ENCODE data around the gene IL4. TPM values are rescaled to one million over a fixed set of nuclear protein-coding genes. Genes with fewer than 3 reads are reported as not detected.

IL4 gene
- total RNA-seq, 1 experiment from 2014 or later: not detected

DNA sequence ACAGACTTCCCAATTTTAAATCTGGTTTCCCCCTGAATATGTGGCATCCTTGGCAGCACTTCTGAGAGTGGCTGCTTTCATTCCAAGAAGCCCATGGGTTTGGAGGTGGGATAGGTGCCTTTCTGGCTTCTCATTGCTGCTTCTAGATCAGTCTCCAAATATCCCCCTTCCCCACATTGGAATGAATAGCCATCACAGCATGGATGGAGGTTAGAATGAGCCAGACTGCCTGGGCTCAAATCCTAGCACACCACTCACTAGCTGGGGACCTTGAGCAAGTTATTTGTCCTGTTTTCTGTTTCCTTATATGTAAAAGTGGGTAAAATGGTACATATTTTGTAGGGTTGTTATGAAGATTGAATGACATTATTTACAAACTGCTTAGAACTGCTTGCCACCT lies 29.6 kb upstream of the IL4 start (continued):
- TF ChIP-seq, protein P1, sequence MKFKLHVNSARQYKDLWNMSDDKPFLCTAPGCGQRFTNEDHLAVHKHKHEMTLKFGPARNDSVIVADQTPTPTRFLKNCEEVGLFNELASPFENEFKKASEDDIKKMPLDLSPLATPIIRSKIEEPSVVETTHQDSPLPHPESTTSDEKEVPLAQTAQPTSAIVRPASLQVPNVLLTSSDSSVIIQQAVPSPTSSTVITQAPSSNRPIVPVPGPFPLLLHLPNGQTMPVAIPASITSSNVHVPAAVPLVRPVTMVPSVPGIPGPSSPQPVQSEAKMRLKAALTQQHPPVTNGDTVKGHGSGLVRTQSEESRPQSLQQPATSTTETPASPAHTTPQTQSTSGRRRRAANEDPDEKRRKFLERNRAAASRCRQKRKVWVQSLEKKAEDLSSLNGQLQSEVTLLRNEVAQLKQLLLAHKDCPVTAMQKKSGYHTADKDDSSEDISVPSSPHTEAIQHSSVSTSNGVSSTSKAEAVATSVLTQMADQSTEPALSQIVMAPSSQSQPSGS (CRISPR knock-in tag; IDR thresholded peaks at IDR 0.05; ENCODE audit: borderline replicate concordance, low read depth): no peak
- no peak for TF ChIP-seq FOXJ3 (CRISPR knock-in tag; IDR thresholded peaks at IDR 0.05; ENCODE audit: borderline replicate concordance)

DNA sequence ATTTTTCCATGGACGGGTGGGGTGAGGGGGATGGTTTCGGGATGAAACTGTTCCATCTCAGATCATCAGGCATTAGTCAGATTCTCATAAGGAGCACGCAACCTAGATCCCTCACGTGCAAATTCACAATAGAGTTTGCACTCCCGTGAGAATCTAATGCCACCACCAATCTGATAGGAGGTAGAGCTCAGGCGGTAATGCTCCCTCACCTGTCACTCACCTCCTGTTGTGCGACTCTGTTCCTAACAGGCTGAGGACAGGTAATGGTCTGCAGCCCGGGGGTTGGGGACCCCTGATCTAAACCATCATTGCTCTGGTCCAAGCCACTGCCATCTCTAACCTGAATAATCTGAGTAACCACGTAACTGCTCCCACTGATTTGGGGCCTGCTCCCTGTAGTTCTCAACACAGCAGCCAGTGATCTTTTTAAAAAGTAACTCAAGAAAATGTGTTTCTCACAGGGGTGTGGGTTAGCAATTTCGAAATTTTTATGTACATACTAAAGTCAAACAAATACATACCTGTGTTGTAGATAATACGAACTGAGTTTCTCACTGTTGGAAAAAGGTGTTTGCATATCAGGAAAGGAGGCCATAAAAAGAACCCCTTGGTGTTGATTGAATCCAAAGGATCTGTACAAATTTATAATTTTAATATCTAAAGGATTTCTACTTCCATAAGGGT lies 27.1 kb upstream of the IL4 start:
- Mint-ChIP-seq H3K9me3 (peaks cover 16% of the 10 kb centered on the region), H3K36me3 (peaks cover 14% of the 10 kb centered on the region), H3K4me1 (peaks cover 18% of the 10 kb centered on the region), H3K27me3 (ENCODE audit: low read depth) (peaks cover 2% of the 10 kb centered on the region; the same call in 1 of the 2 replicates), H3K27ac (no peak overlapping the region), H3K4me3 (no peak overlapping the region)
- POLR2A ChIA-PET: interaction anchor here (0.6 kb wide), 1 partner anchor 131 kb away, joined by 3 read pairs; no protein-coding TSS in a partner anchor
- no peak for ATAC-seq
- CTCF ChIA-PET: interaction anchor here (1.2 kb wide), 1 partner anchor 120 kb away, joined by 3 read pairs; no protein-coding TSS in a partner anchor
- DNase-seq (ENCODE audit: low spot score): no peak
- TF ChIP-seq ZNF232 (CRISPR knock-in tag; IDR thresholded peaks at IDR 0.05) (no peak), ZNF317 (CRISPR knock-in tag; IDR thresholded peaks at IDR 0.05; ENCODE audit: borderline replicate concordance, low read depth) (no peak), FOXP1 (CRISPR knock-in tag; IDR thresholded peaks at IDR 0.05; ENCODE audit: borderline replicate concordance) (no peak), MYBL2 (CRISPR knock-in tag; IDR thresholded peaks at IDR 0.05) (no peak), GABPB1 (CRISPR knock-in tag; IDR thresholded peaks at IDR 0.05) (no peak), ZNF423 (CRISPR knock-in tag; IDR thresholded peaks at IDR 0.05) (no peak), ESRRA (CRISPR knock-in tag; IDR thresholded peaks at IDR 0.05; ENCODE audit: borderline replicate concordance) (no peak), ZNF121 (CRISPR knock-in tag; IDR thresholded peaks at IDR 0.05) (no peak), ATF1 (CRISPR knock-in tag; IDR thresholded peaks at IDR 0.05) (no peak)
- TF ChIP-seq, protein P2, sequence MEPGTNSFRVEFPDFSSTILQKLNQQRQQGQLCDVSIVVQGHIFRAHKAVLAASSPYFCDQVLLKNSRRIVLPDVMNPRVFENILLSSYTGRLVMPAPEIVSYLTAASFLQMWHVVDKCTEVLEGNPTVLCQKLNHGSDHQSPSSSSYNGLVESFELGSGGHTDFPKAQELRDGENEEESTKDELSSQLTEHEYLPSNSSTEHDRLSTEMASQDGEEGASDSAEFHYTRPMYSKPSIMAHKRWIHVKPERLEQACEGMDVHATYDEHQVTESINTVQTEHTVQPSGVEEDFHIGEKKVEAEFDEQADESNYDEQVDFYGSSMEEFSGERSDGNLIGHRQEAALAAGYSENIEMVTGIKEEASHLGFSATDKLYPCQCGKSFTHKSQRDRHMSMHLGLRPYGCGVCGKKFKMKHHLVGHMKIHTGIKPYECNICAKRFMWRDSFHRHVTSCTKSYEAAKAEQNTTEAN (CRISPR knock-in tag; IDR thresholded peaks at IDR 0.05): no peak
- TF ChIP-seq, protein P3, sequence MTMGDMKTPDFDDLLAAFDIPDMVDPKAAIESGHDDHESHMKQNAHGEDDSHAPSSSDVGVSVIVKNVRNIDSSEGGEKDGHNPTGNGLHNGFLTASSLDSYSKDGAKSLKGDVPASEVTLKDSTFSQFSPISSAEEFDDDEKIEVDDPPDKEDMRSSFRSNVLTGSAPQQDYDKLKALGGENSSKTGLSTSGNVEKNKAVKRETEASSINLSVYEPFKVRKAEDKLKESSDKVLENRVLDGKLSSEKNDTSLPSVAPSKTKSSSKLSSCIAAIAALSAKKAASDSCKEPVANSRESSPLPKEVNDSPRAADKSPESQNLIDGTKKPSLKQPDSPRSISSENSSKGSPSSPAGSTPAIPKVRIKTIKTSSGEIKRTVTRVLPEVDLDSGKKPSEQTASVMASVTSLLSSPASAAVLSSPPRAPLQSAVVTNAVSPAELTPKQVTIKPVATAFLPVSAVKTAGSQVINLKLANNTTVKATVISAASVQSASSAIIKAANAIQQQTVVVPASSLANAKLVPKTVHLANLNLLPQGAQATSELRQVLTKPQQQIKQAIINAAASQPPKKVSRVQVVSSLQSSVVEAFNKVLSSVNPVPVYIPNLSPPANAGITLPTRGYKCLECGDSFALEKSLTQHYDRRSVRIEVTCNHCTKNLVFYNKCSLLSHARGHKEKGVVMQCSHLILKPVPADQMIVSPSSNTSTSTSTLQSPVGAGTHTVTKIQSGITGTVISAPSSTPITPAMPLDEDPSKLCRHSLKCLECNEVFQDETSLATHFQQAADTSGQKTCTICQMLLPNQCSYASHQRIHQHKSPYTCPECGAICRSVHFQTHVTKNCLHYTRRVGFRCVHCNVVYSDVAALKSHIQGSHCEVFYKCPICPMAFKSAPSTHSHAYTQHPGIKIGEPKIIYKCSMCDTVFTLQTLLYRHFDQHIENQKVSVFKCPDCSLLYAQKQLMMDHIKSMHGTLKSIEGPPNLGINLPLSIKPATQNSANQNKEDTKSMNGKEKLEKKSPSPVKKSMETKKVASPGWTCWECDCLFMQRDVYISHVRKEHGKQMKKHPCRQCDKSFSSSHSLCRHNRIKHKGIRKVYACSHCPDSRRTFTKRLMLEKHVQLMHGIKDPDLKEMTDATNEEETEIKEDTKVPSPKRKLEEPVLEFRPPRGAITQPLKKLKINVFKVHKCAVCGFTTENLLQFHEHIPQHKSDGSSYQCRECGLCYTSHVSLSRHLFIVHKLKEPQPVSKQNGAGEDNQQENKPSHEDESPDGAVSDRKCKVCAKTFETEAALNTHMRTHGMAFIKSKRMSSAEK (CRISPR knock-in tag; IDR thresholded peaks at IDR 0.05; ENCODE audit: borderline replicate concordance): no peak
- TF ChIP-seq, protein P4, sequence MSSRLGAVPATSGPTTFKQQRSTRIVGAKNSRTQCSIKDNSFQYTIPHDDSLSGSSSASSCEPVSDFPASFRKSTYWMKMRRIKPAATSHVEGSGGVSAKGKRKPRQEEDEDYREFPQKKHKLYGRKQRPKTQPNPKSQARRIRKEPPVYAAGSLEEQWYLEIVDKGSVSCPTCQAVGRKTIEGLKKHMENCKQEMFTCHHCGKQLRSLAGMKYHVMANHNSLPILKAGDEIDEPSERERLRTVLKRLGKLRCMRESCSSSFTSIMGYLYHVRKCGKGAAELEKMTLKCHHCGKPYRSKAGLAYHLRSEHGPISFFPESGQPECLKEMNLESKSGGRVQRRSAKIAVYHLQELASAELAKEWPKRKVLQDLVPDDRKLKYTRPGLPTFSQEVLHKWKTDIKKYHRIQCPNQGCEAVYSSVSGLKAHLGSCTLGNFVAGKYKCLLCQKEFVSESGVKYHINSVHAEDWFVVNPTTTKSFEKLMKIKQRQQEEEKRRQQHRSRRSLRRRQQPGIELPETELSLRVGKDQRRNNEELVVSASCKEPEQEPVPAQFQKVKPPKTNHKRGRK (CRISPR knock-in tag; IDR thresholded peaks at IDR 0.05; ENCODE audit: borderline replicate concordance): no peak
- TF ChIP-seq, protein P5, sequence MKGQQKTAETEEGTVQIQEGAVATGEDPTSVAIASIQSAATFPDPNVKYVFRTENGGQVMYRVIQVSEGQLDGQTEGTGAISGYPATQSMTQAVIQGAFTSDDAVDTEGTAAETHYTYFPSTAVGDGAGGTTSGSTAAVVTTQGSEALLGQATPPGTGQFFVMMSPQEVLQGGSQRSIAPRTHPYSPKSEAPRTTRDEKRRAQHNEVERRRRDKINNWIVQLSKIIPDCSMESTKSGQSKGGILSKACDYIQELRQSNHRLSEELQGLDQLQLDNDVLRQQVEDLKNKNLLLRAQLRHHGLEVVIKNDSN (CRISPR knock-in tag; IDR thresholded peaks at IDR 0.05): no peak
- TF ChIP-seq, protein P6, sequence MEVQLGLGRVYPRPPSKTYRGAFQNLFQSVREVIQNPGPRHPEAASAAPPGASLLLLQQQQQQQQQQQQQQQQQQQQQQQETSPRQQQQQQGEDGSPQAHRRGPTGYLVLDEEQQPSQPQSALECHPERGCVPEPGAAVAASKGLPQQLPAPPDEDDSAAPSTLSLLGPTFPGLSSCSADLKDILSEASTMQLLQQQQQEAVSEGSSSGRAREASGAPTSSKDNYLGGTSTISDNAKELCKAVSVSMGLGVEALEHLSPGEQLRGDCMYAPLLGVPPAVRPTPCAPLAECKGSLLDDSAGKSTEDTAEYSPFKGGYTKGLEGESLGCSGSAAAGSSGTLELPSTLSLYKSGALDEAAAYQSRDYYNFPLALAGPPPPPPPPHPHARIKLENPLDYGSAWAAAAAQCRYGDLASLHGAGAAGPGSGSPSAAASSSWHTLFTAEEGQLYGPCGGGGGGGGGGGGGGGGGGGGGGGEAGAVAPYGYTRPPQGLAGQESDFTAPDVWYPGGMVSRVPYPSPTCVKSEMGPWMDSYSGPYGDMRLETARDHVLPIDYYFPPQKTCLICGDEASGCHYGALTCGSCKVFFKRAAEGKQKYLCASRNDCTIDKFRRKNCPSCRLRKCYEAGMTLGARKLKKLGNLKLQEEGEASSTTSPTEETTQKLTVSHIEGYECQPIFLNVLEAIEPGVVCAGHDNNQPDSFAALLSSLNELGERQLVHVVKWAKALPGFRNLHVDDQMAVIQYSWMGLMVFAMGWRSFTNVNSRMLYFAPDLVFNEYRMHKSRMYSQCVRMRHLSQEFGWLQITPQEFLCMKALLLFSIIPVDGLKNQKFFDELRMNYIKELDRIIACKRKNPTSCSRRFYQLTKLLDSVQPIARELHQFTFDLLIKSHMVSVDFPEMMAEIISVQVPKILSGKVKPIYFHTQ (CRISPR knock-in tag; IDR thresholded peaks at IDR 0.05): no peak
- TF ChIP-seq, protein P7, sequence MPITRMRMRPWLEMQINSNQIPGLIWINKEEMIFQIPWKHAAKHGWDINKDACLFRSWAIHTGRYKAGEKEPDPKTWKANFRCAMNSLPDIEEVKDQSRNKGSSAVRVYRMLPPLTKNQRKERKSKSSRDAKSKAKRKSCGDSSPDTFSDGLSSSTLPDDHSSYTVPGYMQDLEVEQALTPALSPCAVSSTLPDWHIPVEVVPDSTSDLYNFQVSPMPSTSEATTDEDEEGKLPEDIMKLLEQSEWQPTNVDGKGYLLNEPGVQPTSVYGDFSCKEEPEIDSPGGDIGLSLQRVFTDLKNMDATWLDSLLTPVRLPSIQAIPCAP (CRISPR knock-in tag; IDR thresholded peaks at IDR 0.05): no peak

Measured in WTC11 (cell line).